ENCODE data around the gene MORF4L1.
"Not testable (repeated sequence)": the region's sequence is repeated elsewhere in the genome, so short reads cannot be mapped to it uniquely, and the experiment has no call there.

Gene MORF4L1

DNA sequence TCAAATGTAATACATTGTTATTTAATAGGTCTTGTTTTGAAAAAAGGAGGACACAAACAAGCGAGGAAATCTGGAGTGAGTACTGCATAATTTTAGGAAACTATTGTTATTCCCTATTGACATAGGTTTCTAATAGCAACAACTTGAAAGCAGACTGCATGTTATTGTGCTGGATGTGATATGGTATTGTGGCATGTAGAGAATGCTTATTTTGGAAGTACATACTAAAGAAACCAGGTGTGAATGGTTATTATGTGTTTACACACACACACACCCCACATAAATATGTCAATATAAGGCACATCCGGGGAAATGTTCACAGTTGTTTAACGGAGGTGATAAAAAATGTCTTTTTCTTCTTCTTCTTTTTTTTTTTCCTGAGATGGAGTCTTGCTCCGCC lies 5.9 kb upstream of the MORF4L1 start:
- Histone ChIP-seq H3K27me3 (no peaks in the 10 kb centered on the region), H3K9me3 (no peaks in the 10 kb centered on the region), H3K4me1 (ENCODE audit: control insufficient read depth in 1 of 2, insufficient read depth in 1 of 2, low read depth in 1 of 2, low read length in 1 of 2) (no peaks in the 10 kb centered on the region), H3K27ac (no peak overlapping the region), H3K36me3 (no peaks in the 10 kb centered on the region), H3K4me3 (ENCODE audit: low read depth in 1 of 2, low read length in 1 of 2) (no peak overlapping the region)
- TF ChIP-seq, protein P1, sequence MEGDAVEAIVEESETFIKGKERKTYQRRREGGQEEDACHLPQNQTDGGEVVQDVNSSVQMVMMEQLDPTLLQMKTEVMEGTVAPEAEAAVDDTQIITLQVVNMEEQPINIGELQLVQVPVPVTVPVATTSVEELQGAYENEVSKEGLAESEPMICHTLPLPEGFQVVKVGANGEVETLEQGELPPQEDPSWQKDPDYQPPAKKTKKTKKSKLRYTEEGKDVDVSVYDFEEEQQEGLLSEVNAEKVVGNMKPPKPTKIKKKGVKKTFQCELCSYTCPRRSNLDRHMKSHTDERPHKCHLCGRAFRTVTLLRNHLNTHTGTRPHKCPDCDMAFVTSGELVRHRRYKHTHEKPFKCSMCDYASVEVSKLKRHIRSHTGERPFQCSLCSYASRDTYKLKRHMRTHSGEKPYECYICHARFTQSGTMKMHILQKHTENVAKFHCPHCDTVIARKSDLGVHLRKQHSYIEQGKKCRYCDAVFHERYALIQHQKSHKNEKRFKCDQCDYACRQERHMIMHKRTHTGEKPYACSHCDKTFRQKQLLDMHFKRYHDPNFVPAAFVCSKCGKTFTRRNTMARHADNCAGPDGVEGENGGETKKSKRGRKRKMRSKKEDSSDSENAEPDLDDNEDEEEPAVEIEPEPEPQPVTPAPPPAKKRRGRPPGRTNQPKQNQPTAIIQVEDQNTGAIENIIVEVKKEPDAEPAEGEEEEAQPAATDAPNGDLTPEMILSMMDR (IDR thresholded peaks at IDR 0.05): no peak

DNA sequence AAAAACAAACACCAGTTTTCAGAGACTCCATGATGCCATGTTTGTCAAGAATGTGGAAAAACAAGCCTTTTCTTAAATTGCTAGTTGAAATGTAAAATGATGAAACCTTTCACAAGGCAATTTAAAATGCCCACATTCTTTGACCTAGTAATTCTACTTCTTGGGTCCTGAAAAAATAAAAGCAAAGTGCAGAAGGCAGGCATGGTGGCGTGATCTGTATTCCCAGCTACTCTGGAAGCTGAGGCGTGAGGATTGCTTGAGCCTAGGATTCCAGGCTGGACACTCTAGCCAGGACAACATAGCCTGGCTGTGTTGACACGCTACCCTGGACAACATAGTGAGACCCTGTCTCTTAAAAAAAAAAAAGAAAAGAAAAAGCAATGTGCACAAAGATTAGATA lies 4.3 kb upstream of the MORF4L1 start:
- no peak overlapping the region for H3K27ac ChIP-seq
- no peaks in the 10 kb centered on the region for H3K36me3 ChIP-seq
- H3K4me3 ChIP-seq (ENCODE audit: low read depth in 1 of 2, low read length in 1 of 2): no peak overlapping the region
- H3K9me3 ChIP-seq: no peaks in the 10 kb centered on the region
- peaks cover 6 to 7% of the 10 kb centered on the region in 2 experiments for H3K4me1 ChIP-seq (ENCODE audit: control insufficient read depth in 1 of 2, insufficient read depth in 1 of 2, low read depth in 1 of 2, low read length in 1 of 2)
- H3K27me3 ChIP-seq: no peaks in the 10 kb centered on the region
- TF ChIP-seq, protein P1 (IDR thresholded peaks at IDR 0.05): no peak

DNA sequence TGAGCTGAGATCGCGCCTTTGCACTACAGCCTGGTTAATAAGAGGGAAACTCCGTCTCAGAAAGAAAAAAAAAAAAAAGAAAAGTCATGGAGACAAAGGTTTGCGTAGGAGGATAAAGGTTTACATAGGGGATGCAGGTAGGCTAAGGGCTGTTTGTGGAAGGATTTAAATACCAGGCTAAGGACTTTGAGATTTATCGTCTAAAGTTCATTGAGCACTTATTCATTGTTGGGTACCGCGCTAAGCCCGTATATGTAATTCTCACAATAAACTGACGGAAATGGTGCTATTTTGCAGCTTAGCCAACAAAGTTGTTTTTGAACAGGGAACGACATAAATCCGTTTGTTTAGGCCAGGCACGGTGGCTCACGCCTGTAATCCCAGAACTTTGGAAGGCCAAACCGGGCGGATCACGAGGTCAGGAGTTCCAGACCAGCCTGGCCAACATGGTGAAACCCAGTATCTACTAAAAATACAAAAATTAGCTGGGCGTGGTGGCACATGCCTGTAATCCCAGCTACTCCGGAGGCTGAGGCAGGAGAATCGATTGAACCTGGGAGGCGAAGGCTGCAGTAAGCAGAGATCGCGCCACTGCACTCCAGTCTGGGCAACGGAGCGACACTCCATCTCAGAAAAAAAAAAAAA lies 1.1 kb upstream of the MORF4L1 start:
- H3K27me3 ChIP-seq, H3K9me3 ChIP-seq, H3K27ac ChIP-seq, H3K36me3 ChIP-seq: not testable (repeated sequence)
- Histone ChIP-seq H3K4me1 (ENCODE audit: control insufficient read depth in 1 of 2, insufficient read depth in 1 of 2, low read depth in 1 of 2, low read length in 1 of 2) (peaks cover 21 to 32% of the 10 kb centered on the region in 2 experiments), H3K4me3 (ENCODE audit: low read depth in 1 of 2, low read length in 1 of 2) (peak overlapping the region in 1 of 2 experiments; percentile 99)

DNA sequence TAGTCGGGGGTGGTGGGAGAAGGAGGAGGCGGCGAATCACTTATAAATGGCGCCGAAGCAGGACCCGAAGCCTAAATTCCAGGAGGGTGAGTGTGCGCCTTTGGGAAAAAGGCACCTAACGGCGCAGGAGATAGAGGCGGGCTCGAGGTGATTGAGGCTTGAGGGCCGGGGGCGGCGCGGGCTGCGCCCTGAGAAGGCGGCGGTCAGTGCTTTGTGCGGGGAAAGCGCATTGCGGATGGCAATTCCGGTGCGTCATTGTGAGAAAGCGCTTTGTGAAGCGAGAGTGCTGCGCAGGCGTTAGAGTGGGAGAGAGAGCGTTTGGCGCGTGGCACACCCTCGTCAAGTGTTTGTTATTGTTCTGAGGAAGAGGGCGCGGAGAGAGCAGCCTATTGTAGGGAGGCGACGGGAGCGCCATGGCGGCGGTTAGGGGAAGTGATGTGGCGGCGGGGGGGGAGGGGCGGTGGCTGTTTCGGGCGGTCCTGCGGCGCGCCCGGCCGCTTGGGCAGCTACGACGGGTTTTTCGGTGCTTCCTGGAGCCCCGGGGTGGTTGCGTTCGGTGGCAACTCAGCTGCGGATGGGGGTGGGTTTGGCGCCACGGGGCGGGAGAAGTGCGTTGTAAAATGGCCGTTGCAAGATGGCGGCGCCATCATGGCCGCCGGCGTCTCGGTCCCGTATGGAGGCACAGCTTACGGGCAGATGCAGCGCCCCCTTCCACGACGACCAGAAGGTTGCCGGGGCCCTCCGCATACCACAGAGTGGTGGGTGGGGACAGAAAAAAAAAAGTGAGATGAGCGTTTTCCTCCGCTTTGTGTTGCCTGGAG lies 492 bp downstream of the MORF4L1 start:
- Histone ChIP-seq H3K36me3 (no peaks in the 10 kb centered on the region), H3K4me1 (ENCODE audit: control insufficient read depth in 1 of 2, insufficient read depth in 1 of 2, low read depth in 1 of 2, low read length in 1 of 2) (peaks cover 21 to 34% of the 10 kb centered on the region in 2 experiments), H3K4me3 (ENCODE audit: low read depth in 1 of 2, low read length in 1 of 2) (peak overlapping the region; percentile 77 to 99), H3K9me3 (no peaks in the 10 kb centered on the region), H3K27me3 (no peaks in the 10 kb centered on the region), H3K27ac (peak overlapping the region; percentile 94)
- TF ChIP-seq, protein P1 (IDR thresholded peaks at IDR 0.05): peak; percentile 32

DNA sequence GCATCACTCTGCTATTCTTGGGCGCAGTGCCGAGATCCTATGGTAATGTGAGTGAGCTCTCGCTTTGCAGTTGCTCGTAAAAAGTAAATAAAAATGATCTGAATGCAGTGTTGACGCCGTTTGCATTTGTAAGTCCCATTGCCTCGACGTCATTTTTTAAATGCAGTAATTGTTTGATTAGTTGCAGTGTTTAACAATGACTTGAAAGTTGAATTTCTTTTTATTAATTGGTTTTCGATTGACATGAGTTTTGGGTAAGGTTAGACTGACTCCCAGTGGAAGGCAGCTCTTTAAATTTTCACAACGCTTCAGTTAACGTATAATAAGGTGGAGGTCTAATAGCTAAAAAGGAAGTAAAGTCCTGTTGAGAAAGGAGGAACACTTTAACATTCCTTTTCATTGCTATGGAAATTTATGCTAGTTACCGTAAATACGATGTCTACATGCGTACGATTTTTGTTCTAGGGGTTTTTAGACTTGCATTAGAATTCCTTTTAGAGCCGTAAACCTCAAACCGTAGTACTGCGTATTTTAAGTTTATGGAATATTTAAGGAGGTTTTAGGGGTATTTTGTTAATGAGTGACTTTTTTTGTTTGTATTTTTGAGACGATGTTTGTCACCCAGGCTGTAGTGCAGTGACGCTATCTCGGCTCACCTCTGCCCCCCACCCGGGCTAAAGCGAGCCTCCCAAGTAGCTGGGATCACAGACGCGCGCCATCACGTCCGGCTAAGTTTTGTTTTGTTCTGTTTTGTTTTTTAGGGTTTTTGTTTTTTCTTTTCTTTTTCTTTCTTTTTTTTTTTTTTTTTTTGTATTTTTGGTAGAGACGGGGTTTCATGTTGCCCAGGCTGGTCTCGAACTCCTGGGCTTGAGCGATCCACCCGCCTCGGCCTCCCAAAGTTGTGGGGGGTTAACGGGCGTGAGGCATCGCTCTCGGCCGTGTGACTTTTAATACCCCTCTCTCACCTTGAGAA lies 1.4 kb downstream of the MORF4L1 start:
- Histone ChIP-seq H3K27me3 (no peaks in the 10 kb centered on the region), H3K4me1 (ENCODE audit: control insufficient read depth in 1 of 2, insufficient read depth in 1 of 2, low read depth in 1 of 2, low read length in 1 of 2) (peaks cover 25 to 36% of the 10 kb centered on the region in 2 experiments), H3K27ac (peak overlapping the region; percentile 94), H3K36me3 (peaks cover 2% of the 10 kb centered on the region), H3K9me3 (no peaks in the 10 kb centered on the region), H3K4me3 (ENCODE audit: low read depth in 1 of 2, low read length in 1 of 2) (peak overlapping the region; percentile 77 to 99)
- TF ChIP-seq, protein P1 (IDR thresholded peaks at IDR 0.05): no peak
